GM12891 (cell line): ENCODE measurements around the gene CCDC80.

Source experiments
- PAX5 ChIP-seq: IDR thresholded peaks from 2 replicates; pipeline ENCODE4 v1.6.1; 2011; ENCODE audit warnings: low read length, moderate library complexity, mild to moderate bottlenecking; ENCODE audit not compliant: insufficient read depth, severe bottlenecking
- POLR2A ChIP-seq: IDR thresholded peaks from 2 replicates; pipeline ENCODE4 v1.6.1; 2011; ENCODE audit warnings: low read depth, low read length, control low read depth
- POLR2AphosphoS5 ChIP-seq: IDR thresholded peaks from 2 replicates; pipeline ENCODE4 v1.6.1; 2011; ENCODE audit warnings: low read depth, low read length, control low read depth
- POU2F2 ChIP-seq: IDR thresholded peaks from 2 replicates; pipeline ENCODE4 v1.6.1; 2011; ENCODE audit warnings: low read depth, mild to moderate bottlenecking, control low read depth, low read length, moderate library complexity
- SPI1 ChIP-seq: IDR thresholded peaks from 2 replicates; pipeline ENCODE4 v1.6.1; 2011; ENCODE audit warnings: low read depth, low read length, control low read depth
- TAF1 ChIP-seq: IDR thresholded peaks from 2 replicates; pipeline ENCODE4 v1.6.1; 2011; ENCODE audit warnings: low read depth, low read length, control low read depth

GRCh38 chr3:112593258-112593657, 47.7 kb downstream of the CCDC80 start:
- TF ChIP-seq TAF1 (no peak), POLR2A (no peak), POLR2AphosphoS5 (no peak), SPI1 (no peak), POU2F2 (no peak), PAX5 (no peak)
